Measurements from ENCODE around the gene CDC123.
"Not testable (repeated sequence)": the region's sequence is repeated elsewhere in the genome, so short reads cannot be mapped to it uniquely, and the experiment has no call there.

CDC123 gene

DNA sequence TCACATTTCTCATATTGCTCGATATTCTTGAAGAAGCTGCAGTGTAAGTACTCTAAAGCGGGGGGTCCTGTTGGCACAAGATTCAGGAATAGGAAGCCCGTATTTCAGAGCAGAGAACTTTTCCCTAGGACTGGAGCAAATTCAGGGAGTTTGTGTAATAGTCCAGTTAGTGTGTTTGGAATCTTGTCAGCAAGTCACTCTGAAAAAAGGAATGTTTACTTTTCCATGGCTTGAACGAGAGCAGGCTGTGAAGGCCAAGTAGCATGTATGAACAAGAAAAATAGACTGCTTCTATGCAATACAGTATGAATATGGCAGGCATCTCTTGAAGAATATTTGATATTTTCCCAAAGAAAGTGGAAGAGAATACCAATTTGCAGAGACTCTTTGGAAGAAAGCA lies 39.8 kb downstream of the CDC123 start:
- DNase-seq (ENCODE audit: low spot score), result no peak

DNA sequence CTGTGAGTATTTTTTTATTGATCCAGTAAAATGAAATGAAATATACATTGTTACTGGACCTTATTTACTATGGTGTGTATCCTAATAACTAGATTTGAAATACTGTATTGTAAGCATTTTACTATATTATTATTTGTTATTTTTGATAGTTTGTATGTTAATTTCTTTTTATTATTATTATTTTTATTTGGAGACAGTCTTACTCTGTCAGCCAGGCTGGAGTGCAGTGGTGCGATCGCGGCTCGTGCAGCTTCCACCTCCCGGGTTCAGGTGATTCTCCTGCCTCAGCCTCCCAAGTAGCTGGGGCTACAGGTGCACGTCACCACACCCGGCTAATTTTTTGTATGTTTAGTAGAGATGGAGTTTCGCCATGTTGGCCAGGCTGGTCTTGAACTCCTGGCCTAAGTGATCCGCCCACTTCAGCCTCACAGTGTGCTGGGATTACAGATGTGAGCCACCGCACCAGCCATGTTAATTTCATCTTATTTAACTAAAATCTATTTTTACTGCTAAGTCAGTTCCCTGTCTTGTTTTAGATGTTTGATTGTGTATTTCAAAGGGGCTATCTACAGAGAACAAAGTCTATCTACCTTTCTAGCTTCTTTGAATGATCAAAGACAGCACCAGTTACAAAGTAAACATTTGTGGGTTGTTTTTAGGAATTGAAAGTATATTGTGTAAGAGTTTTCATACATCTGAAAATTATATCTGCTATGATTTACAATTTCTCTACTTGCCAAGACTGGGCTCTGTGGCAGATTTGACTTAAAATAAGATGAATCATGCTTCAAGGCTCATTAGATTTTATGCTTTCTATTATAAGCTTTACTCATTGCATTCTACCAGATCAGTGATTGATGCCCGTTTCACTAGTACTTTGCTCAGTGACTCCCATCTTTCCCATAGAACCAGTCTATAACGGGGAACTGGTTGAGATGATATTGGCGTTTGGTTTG lies 41.6 kb downstream of the CDC123 start:
- DNase-seq (ENCODE audit: low spot score), result no peak

DNA sequence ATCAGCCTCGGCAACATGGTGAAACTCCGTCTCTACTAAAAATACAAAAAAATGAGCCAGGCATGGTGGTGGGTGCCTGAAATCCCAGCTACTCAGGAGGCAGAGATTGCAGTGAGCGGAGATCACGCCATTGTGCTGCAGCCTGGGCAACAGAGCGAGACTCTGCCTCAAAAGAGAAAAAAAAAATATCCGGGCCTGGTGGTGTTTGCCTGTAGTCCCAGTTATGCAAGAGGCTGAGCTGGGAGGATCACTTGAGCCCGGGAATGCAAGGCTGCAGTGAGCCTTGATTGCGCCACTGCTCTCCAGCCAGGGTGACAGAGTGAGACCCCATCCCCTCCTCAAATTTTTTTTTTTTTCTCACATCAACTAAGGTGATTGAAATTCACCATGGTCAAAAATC lies 42.8 kb downstream of the CDC123 start:
- DNase-seq (ENCODE audit: low spot score), result no peak

DNA sequence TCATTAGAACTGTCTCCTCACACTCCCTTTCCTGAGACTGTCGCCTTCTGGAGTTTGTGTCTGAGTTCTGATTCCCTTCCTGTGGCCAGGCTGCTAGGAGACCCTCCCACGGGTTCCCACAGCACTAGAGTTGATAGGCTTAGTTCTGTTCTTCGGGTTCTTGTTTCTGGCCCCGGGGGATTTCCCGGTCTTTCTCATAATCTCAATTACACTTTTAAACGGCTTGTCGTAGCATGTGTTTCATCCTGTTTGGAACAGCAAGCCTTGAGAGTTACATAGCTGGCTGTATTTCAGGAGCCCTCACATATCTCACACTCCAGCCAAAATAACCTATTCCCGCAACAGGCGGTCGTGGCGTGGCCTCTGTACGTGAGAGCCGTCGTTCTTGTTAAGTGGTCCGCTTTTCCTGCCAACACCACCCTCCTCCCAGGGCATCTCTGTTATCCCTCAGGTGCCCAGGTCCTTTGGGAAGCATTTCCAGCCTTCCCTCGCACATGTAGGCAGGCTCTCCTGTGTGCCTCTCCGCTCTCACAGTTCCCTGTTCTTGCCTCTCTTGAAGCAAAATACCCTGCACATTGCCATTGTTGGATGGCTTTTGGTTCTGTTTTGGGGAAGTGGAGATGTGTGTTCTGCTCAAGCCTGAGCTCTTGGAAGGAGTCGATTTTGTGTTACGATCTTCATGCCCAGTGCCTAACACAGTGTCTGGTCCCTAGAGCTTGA lies 46.0 kb downstream of the CDC123 start:
- DNase-seq (ENCODE audit: low spot score), result no peak

DNA sequence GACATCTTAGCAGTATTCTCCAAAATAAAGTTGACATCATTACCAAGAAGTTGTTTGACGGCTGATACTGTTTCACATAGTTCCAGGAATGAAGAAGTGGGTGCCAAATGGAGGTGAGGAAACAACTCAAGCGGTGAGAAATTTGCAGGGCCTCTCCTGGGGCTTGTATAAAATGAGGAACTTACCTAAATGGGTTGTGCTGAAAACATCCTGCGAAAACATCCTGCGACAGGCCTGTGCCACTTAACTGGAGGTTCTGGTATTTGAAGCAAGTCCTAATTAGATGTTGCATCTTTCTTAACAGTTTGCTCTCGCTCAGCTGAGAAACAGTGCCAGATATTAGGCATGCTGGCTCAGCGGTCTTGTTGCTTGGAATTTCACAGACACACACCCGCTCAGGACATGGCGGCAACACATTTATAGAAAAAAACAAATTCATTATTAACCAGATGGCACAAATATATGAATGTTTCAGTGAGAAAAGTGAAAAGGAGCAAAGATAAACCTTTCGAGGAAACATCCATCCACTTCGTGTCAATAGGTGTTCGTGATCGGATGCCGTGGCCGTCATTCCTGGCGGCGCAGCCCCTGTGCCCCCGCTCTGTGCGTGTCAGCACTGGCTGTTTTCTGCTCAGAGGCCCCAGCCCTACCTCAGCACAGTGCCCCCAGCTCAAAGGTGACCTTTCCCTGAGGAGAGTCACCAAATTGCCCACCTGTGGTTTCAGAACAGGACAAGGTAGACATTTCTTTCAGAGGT lies 48.1 kb downstream of the CDC123 start:
- no peak for DNase-seq (ENCODE audit: low spot score)

DNA sequence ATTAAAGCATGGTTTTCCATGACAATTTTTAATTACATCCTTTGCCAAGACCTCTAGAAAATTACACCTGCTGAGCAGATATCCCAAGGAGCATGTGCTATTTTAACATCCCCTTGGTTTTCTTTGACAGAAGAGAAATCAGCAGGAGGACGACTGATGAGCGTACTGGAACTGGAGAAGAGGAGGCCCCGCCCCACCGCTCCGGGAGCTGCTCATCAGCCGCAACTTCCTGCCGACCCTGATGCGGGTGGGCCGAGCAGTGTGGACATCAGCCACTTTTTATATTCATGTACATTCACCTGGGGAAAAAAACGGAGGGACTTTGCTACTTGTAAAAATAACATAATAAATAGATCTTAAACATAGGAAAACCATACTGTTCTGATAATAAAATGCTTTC lies 54.2 kb downstream of the CDC123 start:
- DNase-seq (ENCODE audit: low spot score), result no peak

DNA sequence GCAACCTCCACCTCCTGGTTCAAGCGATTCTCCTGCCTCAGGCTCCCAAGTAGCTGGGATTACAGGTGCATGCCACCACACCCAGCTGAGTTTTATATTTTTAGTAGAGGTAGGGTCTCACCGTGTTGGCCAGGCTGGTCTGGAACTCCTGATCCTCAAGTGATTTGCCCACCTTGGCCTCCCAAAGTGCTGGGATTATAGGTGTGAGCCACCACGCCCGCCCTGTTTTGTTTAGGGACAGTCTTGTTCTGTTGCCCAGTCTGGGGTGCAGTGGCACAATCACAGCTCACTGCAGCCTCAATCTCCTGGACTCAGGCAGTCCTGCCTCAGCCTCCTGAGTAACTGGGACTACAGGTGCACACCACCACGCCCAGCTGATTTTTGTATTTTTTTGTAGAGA lies 54.7 kb downstream of the CDC123 start:
- not testable (repeated sequence) for DNase-seq (ENCODE audit: low spot score)

DNA sequence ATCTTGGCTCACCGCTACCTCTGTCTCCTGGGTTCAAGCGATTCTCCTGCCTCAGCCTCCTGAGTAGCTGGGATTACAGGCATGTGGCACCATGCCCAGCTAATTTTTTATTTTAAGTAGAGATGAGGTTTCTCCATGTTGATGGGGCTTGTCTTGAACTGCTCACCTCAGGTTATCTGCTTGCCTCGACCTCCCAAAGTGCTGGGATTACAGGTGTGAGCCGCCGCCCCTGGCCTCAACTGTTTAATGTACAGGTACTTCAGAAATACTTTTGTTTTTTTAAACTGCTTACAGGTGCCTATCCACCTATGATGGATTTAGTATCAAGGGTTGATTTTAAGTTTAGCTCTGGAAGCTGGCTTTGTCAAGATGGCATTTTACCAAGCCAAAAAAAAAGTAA lies 55.6 kb downstream of the CDC123 start:
- DNase-seq (ENCODE audit: low spot score), result no peak

DNA sequence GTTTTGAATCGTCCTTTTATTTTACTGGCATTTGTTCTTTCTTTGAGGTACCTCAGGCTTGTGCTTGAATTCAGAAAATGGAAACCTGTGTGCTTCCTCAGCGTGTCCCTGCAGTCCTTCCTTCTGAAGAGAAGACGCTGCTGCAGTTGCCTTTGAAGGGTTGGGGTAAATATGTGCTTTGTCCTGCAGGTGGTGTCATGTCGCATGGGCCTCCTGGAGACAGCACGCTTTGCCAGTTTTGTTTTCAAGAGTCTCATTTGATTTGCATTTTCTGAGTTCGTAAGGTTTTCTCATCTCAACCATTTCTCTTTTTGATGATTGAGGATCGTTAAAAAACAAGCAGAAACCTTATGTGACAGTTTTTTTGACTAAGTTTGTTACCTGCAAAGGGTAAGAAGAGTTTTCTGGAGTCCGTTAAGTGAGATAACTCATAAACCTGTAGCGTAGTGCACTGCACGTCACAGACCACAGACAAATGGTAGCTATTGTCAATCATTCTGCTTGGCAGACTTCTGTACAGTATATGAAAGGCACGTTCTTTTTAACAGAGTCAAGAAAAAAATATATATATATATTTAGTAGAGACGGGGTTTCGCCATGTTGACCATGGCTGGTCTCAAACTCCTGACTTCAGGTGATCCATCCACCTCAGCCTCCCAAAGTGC lies 57.0 kb downstream of the CDC123 start:
- DNase-seq (ENCODE audit: low spot score), result no peak

DNA sequence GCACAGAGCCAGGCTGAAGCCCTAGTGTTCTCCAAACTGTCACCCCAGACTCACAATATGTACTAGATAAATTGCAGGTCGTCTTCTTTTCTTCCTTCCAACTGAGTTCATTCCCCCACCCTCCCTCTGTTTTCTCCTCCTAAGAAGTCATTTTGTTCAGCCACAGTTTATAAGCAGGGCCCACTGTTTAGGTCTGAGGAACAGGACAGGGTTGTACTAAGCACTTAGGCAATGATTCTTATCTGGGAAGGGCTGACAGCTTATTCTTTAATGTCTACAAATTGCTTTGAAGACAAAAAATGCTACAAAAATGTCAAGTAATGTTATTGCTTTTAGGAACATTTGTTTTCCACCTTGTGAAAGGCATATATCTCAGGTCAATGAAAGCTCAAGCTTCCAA lies 59.1 kb downstream of the CDC123 start:
- DNase-seq (ENCODE audit: low spot score), result no peak

DNA sequence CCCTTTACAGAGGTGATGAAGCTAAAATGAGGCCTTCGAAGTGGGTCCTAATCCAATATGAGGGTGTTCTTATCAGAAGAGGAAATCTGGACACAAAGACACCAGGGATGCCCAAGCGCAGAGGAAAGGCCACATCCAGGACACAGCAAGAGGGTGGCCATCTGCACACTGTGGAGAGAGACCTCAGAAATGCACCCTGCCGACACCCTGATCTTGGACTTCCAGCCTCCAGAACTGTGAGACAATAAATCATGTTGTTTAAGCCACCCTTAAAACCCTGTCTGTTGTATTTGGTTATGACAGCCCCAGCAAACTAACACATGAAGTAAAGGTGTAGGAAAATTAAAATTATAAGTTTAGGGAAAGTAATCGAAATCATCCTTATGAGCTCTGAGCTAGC lies 64.0 kb downstream of the CDC123 start:
- no peak for DNase-seq (ENCODE audit: low spot score)

DNA sequence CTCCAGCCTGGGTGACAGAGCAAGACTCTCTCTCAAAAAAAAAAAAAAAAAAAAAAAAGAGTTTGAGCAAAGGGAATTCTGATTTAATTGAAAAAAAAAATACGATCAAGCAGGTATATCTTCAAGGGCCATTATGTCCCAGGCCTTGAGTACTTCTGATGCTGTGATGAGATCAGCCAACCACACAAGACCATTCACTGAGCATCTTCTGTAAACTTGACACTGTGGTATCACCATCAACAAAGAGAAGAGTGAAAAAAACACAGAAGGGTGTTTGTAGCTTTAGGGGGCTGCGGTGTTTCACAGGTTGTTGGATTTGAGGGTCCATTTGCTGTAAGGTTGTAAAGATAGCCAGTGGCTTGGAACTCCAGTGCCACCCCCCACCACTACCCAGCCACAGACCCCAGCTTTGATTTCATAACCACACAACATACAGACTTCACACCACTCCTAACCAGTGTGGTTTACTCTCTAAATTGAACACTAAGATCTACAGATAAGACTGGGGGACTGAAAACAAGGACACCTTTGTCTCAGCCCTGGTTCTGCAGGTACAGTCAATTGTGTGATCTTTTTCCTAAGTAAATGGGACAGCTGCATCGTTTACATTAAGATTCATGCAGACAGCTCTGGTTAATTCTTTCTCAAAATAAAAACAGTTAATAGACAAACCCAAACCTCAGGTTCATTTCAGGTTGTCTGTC lies 66.4 kb downstream of the CDC123 start:
- no peak for DNase-seq (ENCODE audit: low spot score)

DNA sequence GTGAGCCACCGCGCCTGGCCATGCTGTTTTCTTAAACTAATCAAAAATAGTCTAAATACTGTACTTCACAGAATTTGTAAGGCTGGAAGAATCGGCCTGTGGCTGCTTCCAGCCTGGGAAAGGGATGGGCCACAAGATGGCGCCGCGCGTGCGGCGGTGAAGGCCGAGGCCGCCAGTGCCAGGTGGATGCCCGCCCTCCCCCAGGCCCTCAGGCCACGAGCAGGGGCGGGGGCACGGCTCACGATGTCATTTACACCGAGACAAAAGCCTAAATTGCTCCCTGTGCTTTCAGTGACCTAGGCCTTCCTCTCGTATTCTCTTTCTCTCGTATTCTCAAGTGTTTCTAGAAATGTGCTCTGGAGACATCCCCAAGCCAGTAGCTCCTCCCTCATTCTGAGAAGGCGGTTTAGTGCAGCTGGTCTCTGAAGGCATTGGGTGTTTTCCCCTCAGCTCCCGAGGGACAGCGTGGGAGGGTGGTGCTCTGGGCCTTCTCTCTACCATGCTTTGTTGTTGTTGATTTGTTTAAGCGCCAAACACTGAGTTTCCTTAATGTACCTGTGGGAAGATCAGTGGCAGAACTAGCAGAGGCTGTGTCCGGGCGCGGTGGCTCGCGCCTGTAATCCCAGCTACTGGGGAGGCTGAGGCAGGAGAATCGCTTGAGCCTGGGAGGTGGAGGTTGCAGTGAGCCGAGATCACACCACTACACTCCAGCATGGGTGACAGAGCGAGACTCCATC lies 68.4 kb downstream of the CDC123 start:
- DNase-seq (ENCODE audit: low spot score), result peak; percentile 90

DNA sequence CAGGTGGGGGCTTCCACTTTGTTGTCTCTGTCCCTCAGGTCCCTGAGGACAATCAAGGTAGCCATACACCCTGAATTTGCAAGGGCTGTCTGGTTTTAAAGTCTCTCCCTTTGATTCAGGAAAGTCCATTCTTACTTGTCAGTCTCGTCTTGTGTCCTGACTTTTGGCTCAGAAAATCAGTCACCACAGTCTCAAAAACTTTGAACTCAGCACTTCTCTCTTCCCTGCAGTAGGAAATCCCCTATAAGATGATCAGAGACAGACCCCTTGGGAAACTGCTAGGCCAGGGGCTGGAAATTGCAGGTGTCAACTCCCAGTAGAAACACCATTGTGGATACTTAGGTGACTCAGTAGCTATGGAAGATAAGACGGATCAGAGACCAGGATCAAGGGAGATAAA lies 73.1 kb downstream of the CDC123 start:
- DNase-seq (ENCODE audit: low spot score), result no peak

DNA sequence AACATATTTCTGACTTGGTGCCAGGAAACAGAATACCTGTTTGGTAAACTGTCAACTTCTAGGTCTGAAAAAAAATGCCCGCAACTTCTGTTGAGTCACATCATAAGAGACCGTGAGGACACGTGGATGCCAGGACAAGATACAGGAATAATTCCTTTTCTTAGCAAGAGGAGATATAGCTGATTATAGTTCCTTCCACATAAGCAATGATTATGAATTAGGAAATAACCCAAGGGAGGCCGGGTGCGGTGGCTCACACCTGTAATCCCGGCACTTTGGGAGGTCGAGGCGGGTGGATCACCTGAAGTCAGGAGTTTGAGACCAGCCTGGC lies 75.2 kb downstream of the CDC123 start:
- no peak for DNase-seq (ENCODE audit: low spot score)

DNA sequence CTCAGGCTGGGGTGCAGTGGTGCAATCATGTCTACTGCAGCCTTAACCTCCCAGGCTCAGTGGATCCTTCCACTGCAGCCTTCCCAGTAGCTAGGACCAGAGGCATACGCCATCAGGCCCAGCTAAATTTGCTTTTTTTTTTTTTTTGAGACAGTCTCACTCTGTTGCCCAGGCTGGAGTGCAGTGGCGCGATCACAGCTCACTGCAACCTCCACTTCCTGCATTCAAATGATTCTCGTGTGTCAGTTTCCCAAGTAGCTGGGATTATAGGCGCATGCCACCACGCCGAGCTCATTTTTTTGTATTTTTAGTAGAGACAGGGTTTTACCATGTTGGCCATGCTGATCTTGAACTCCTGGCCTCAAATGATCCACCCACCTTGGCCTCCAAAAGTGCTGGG lies 81.9 kb downstream of the CDC123 start:
- DNase-seq (ENCODE audit: low spot score), result not testable (repeated sequence)

DNA sequence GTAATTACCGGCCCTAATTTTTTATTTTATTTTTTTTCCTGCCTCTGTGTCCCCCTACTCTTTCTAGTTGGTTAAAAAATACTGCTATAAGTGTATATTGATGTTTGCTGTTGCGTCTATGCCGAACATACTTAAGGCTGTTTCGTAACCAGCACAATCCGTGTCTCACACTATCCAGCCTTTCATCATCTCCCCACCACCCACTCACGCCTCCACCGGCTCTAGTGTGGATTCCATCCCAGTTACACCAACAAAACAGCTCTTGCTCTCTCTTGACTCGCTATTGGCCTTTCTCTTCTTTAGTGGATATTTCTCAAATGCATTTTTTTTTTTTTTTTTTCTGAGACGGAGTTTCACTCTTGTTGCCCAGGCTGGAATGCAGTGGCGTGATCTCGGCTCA lies 83.3 kb downstream of the CDC123 start:
- DNase-seq (ENCODE audit: low spot score), result no peak

DNA sequence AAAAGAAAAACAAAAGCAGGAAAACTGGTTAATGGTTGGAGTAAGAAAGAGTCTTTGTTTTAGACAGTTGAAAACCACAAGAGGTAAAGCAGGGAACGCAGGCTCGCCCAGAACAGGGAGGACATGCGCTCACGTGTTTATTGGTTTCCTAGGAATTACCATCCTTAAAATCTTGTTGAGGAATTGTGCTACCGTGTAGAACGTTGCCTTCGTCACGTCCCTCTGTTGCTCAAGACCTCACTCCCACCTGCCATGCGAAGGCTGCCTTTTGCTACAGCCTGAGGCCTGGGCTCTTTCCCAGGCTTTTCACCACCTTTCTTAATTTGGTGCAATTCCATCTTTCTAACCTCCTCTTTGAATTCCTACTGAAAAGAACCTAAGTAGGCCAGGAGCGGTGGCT lies 91.8 kb downstream of the CDC123 start:
- no peak for DNase-seq (ENCODE audit: low spot score)

DNA sequence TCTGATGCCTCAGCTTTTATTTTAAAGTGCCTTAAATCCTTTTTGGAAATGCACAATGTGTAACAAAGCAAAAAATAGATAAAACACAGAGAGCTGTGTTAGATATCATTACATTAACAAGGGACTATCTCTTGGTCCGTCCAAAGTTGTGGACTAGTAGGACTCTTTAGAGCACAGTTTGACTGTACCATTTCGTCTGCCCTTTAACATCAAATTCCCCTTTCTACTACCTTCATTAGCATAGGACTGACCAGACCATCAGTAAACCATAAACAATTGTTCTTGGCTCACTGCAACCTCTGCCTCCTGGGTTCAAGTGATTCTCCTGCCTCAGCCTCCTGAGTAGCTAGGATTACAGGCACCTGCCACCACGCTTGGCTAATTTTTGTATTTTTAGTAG lies 101.8 kb downstream of the CDC123 start:
- not testable (repeated sequence) for DNase-seq (ENCODE audit: low spot score)

DNA sequence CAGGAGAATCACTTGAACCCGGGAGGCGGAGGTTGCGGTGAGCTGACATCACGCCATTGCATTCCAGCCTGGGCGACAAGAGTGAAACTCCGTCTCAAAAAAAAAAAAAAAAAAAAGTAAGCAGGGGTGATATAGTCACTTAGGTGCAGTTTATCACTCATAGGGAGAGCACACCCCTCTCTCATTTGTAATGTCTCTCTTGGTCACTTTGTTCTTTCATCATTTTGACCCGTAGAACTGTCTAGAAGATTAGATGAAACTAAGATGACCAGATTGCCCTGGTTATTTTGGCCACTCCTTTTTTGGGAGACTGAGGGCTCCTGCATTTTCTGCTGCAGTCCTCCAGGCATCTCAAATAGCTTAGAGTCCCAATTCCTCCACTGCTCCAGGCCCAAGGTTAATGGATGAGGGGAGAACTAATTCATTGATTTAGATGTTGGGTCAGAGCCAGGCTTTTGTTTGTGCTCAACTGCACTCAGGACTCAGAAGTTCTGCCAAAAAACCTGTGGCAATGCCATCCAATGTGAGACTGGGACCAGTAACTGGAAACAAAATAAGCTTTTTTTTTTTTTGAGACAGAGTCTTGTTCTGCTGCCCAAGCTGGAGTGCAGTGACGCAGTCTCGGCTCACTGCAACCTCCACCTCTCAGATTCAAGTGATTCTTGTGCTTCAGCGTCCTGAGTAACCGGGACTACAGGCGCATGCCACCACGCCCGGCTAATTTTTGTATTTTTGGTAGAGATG lies 103.4 kb downstream of the CDC123 start:
- no peak for DNase-seq (ENCODE audit: low spot score)

Measured in AG20443 (cell line).